ENCODE data around the gene TBC1D8. TPM values are rescaled to one million over a fixed set of nuclear protein-coding genes. Genes with fewer than 3 reads are reported as not detected.

The TBC1D8 gene
- total and polyA plus RNA-seq, 2 of the 8 experiments (the other 6 are each of a cell fraction or from before 2014, with no cell fraction given), result 20.8 to 21.8 TPM

DNA sequence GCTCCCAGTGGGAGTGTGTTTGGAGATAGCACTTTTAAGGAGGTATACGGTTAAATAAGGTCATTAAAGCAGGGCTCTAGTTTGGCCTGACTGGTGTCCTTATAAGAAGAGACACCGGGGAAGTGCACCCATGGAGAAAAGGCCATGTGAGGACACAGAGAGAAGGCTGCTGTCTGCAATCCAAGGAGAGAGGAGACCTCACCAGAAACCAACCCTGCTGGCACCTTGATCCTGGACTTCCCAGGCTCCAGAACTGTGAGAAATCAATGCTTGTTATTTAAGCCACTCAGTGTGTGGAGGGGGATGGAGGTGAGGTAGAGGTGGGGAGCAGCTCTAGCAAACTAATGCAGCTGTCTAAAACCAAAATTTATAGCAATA, 87.1 kb downstream of the TBC1D8 start:
- Histone ChIP-seq H3K18ac (ENCODE audit: extremely low read depth, low read length) (no peak overlapping the region), H3K4ac (replicated peaks; ENCODE audit: insufficient read length, low read depth, low read length) (no peak overlapping the region), H3K56ac (replicated peaks; ENCODE audit: insufficient read length, low read depth, low read length) (no peak overlapping the region), H2AK5ac (ENCODE audit: low read depth, low read length) (no peak overlapping the region), H2BK15ac (ENCODE audit: low read length) (no peak overlapping the region), H2BK5ac (ENCODE audit: low read depth, low read length) (no peak overlapping the region), H2BK120ac (replicated peaks; ENCODE audit: low read depth, low read length) (no peak overlapping the region), H4K5ac (ENCODE audit: insufficient read length, low read depth, low read length) (no peak overlapping the region), H4K20me1 (replicated peaks in 1 of 2; ENCODE audit: control insufficient read depth in 1 of 2, insufficient read depth in 2 of 2, low read length in 2 of 2) (no peaks in the 10 kb centered on the region), H3K23me2 (ENCODE audit: low read depth, low read length) (no peaks in the 10 kb centered on the region), H3K4me1 (replicated peaks in 1 of 4; ENCODE audit: control insufficient read depth in 3 of 4, insufficient read depth in 4 of 4, low read length in 3 of 4) (peaks cover 0 to 4% (median 1%) of the 10 kb centered on the region in 4 experiments; a peak in 2 of 7 replicates), H3K79me1 (ENCODE audit: low read depth, low read length) (no peaks in the 10 kb centered on the region; the same call in 1 of the 2 replicates), H3K27ac (ENCODE audit: low read depth, low read length) (no peak overlapping the region), H3K23ac (ENCODE audit: insufficient read length) (no peak overlapping the region), H3K27me3 (replicated peaks in 1 of 4; ENCODE audit: control insufficient read depth in 3 of 4, extremely low read depth in 1 of 4, insufficient read depth in 3 of 4, low read length in 3 of 4) (no peaks in the 10 kb centered on the region), H4K91ac (replicated peaks; ENCODE audit: insufficient read length, low read length) (no peak overlapping the region), H3K79me2 (ENCODE audit: control insufficient read depth in 1 of 2, insufficient read depth in 2 of 2, low read length in 2 of 2) (no peaks in the 10 kb centered on the region), H2BK12ac (ENCODE audit: low read depth, low read length) (no peak overlapping the region), H2AFZ (ENCODE audit: low read length) (no peak overlapping the region), H3K4me3 (ENCODE audit: extremely low read depth in 1 of 4, insufficient read depth in 2 of 4, low read depth in 3 of 4, low read length in 4 of 4) (no peak overlapping the region), H2BK20ac (ENCODE audit: low read length) (no peak overlapping the region), H4K8ac (ENCODE audit: extremely low read depth, insufficient read depth, low read length) (no peak overlapping the region), H3K36me3 (ENCODE audit: control insufficient read depth in 2 of 4, insufficient read depth in 4 of 4, low read length in 3 of 4) (no peaks in the 10 kb centered on the region), H3K4me2 (ENCODE audit: insufficient read depth in 1 of 2, low read depth in 2 of 2, low read length in 2 of 2) (no peak overlapping the region), H3K9me3 (ENCODE audit: insufficient read depth in 2 of 2, low read depth in 1 of 2, low read length in 1 of 2) (no peaks in the 10 kb centered on the region), H3K14ac (ENCODE audit: insufficient read length) (no peak overlapping the region), H3K9ac (replicated peaks in 1 of 4; ENCODE audit: extremely low read depth in 1 of 4, low read depth in 3 of 4, low read length in 3 of 4) (no peak overlapping the region)
- ChIA-PET POLR2A (ENCODE audit: partially characterized antibody) (interaction anchor here (1.7 kb wide), 1 partner anchor 62 kb away, joined by 5 read pairs; the partner anchor contains the start of gene RPL31), CTCF (ENCODE audit: partially characterized antibody) (interaction anchor here (1.6 kb wide), 2 partner anchors 26 to 51 kb away, joined by 4 to 5 read pairs; no protein-coding TSS in a partner anchor)
- WGBS, 2 experiments (ENCODE audit: extremely low coverage in 1 of 2, insufficient coverage in 1 of 2, insufficient read length in 1 of 2, insufficient replicate concordance in 2 of 2, low coverage in 1 of 2, low lambda C conversion rate in 2 of 2, missing lambda C conversion rate in 1 of 2), result 85% methylated on average over 2 of the region's 2 CpGs; no CpG with 5 or more reads in 1 of the 2 experiments
- DNase-seq (ENCODE audit: low read depth in 1 of 2, low spot score in 2 of 2) (no peak), FAIRE-seq (no peak)
- TF ChIP-seq POLR2AphosphoS5 (IDR thresholded peaks at IDR 0.05; ENCODE audit: low read depth, low read length), result no peak
- no peak for TF ChIP-seq NANOG (IDR thresholded peaks at IDR 0.05; ENCODE audit: insufficient read depth, low read depth, low read length, poor library complexity, severe bottlenecking)
- TF ChIP-seq YY1 (IDR thresholded peaks at IDR 0.05; ENCODE audit: low read depth, low read length), result no peak
- TF ChIP-seq ZNF274 (IDR thresholded peaks at IDR 0.05; ENCODE audit: borderline replicate concordance, extremely low read depth, low read length), result no peak
- TF ChIP-seq, protein P1, sequence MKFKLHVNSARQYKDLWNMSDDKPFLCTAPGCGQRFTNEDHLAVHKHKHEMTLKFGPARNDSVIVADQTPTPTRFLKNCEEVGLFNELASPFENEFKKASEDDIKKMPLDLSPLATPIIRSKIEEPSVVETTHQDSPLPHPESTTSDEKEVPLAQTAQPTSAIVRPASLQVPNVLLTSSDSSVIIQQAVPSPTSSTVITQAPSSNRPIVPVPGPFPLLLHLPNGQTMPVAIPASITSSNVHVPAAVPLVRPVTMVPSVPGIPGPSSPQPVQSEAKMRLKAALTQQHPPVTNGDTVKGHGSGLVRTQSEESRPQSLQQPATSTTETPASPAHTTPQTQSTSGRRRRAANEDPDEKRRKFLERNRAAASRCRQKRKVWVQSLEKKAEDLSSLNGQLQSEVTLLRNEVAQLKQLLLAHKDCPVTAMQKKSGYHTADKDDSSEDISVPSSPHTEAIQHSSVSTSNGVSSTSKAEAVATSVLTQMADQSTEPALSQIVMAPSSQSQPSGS (IDR thresholded peaks at IDR 0.05; ENCODE audit: low read length), result no peak
- no peak for TF ChIP-seq GABPA (IDR thresholded peaks at IDR 0.05; ENCODE audit: borderline replicate concordance, insufficient read depth, low read length)
- TF ChIP-seq PHF8 (conservative IDR thresholded peaks at IDR 0.05; ENCODE audit: low read depth, low read length), result no peak
- no peak for TF ChIP-seq RXRA (IDR thresholded peaks at IDR 0.05; ENCODE audit: insufficient read depth, low read depth, low read length)
- no peak for TF ChIP-seq CBX5 (IDR thresholded peaks at IDR 0.05; ENCODE audit: low read depth, low read length)
- TF ChIP-seq SP4 (IDR thresholded peaks at IDR 0.05; ENCODE audit: low read length), result no peak
- TF ChIP-seq HDAC2 (IDR thresholded peaks at IDR 0.05; ENCODE audit: borderline replicate concordance in 1 of 2, low read depth in 2 of 2, low read length in 2 of 2), result no peak
- TF ChIP-seq MAFK (IDR thresholded peaks at IDR 0.05; ENCODE audit: low read depth, low read length), result no peak
- no peak for TF ChIP-seq SIRT6 (IDR thresholded peaks at IDR 0.05; ENCODE audit: low read length)
